ENCODE data around the gene CCR9.
A peak's percentile ranks its signal among the peaks of the same experiment; 100 is the strongest.

CCR9 gene

DNA sequence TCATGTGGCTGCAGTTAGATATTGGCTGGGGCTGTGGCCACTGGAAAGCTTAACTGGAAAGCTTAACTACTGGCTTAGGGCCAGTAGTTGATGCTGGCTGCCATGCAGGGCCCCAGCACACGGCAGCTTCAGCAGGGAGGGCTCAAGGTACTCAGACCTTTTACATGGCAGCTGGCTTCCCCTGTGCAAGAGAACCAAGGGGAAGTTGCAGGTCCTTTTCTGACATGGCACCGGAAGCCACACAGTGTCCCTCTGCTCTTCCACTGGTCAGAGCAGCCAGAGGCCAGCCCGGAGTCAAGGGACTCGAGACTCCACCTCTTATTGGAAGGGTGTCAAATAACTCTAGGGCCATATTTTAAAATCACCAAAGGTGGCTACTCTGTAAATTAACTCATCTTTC, 24.5 kb downstream of the CCR9 start:
- no peak for DNase-seq

DNA sequence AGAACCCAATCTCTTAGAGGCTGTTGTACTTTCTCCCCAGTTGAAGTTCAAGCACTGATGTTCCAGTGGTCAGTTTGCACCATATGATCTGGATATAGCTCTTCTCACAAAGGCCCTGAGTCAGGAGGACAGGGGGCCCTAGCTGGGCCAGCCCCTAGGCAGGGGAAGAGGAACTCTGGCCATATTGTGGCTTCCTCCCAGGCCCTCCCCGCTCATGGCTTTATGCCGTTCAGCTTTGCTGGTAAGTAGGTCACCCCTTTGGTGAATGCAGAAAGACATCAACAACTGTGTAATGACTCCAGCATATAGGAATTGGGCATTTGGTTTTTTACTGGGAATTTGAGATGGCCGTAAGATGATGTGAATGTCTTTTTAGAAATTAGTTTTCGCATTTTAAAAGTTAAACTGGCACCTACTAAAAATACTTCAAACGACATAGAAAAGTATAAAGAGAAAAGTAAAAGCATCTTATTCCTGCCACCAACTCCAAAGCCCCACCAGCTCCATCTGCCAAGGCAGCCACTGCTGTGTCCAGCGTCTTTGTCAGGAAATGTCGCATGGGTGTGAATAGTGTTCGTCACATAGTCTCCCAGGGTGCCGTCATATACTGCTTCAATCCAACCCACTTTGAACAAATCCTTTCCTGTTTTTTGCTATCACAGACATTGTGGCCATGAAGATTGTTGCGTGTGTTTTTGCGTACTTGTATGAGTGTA, 25.3 kb downstream of the CCR9 start:
- no peak for DNase-seq

DNA sequence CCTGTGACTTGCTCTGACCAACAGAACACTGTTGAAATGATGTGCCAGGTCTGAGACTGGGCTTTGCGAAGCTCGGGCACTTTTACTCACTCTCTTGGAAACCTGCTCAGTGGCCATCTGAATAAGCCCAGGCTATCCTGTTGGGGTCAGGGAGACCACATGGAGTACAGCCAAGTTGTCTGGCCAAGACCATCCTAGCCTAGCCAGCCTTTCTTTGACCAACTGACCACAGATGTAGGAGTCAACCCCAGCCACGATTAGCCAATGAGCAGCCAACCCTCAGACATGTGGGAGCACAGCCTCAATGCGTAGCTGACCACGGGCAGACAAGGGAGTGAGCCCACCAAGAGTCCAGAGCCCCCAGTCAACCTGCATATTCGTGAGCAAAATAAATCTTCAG, 26.1 kb downstream of the CCR9 start:
- DNase-seq = no peak

DNA sequence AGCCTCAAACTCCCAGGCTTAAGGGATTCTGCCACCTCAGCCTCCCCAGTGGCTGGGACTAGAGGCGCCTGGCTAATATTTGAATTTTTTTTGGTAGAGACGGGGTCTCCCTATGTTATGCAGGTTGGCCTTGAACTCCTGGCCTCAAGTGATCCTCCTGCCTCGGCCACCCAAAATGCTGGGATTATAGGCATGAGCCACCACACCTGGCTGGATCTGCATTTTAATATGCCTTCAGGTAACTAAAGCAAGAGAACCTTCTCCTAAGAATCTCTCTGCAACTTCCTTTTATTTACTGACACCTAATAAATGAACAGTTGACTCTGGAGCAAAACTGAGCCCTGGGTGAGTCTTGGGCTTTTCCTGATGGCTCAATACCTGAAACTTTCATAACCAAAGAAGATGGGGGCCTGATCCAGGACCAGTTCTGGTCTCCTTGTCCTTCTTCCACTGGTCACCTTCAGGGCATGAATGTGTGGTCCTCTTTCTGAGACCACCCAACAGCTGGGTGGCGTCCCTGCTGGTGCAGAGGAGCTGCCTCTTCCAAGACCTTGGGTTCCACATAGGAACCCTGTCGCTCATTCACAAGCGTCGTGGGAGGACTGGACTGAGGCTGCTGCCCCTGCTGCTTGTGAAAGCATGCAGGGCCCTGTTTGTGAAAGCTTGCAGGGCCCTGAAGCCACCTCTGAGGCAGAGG, 28.2 kb downstream of the CCR9 start:
- no peak for DNase-seq

DNA sequence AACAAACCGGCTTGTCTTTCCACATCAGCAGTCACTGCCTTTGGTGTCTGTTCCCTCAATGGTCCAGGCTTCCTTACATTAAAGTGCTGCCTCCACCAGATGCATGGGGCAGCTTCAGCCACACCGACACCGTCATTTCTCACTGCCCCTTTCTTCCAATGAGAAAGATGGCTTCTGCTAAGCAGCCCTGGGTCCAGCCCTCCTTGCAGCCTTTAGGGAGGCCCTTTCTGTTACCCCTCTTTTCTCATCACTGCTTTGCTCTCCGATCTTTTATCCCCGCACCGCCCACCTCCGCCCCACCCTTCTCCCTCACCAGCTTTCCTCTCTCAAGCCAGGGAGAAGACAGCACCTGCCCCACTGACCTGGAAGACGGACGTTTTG, 28.7 kb downstream of the CCR9 start:
- no peak for DNase-seq

DNA sequence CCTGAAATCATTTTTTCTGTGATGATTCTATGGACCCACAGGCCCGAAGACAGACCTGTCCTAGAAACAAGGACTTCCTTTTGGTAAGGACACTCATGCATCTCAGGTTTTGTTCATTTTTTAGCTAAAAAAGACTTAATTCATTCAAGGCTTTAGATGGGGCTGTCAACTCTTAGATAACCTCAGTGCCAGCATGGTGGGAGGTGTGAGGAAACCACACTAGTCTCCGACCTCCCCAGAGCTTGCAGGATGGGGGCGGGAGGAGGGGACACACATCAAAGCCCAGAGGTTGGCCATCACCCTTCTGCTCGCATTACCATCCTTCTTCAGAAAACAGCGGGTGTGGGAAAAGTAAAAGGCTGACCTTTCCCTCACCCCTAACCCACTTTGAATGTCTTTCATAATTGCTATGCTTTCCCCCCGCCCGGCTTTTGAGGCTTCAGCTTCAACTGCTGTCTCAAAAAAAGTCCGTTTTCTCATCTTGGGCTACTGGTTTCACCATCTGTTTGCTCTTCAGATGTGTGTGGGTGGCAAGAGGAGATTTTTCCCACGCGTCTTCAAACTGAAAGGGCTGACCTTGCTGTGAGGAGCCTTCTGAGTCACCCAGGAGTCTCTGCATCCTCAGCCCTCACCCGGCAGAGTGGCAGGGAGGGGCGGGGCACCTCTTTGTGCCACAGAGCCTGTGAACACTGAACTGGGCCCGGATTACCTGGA, 29.3 kb downstream of the CCR9 start:
- no peak for DNase-seq

DNA sequence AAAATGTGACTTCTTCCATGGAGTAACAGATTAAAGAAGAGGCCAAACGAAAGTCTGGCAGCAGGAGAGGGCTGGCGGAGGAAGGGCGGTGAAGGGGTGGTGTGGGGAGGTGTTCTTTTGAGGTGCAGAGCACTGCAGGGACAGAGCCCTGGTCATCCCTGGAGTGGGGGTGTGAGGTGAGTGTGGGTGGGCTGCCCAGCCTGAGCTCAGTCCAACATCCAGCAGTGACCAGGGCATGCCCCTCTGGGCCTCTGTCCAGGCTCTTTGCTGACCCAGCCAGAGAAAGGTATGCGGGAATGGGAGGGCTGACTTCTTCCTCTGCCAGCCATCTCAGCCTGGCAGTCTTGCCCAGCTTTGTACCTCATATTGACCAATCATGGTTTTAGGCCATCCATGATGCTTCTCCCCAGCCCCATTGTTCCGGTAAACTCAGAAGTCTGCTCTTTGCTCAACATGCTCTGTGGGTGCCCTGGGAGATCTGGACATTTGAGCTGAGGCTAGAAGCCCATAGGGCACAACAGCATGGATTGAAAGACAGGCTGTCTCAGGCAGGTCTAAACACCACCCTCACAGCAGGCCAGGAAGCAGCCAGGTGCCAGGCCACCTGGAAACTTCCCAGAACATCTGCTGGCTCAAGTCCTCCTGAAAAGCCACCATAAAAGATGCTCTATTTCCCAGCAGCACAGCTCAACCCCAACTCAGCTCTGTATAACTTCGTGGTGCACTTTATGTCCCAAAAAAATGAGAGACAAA, 31.0 kb downstream of the CCR9 start:
- no peak for DNase-seq

DNA sequence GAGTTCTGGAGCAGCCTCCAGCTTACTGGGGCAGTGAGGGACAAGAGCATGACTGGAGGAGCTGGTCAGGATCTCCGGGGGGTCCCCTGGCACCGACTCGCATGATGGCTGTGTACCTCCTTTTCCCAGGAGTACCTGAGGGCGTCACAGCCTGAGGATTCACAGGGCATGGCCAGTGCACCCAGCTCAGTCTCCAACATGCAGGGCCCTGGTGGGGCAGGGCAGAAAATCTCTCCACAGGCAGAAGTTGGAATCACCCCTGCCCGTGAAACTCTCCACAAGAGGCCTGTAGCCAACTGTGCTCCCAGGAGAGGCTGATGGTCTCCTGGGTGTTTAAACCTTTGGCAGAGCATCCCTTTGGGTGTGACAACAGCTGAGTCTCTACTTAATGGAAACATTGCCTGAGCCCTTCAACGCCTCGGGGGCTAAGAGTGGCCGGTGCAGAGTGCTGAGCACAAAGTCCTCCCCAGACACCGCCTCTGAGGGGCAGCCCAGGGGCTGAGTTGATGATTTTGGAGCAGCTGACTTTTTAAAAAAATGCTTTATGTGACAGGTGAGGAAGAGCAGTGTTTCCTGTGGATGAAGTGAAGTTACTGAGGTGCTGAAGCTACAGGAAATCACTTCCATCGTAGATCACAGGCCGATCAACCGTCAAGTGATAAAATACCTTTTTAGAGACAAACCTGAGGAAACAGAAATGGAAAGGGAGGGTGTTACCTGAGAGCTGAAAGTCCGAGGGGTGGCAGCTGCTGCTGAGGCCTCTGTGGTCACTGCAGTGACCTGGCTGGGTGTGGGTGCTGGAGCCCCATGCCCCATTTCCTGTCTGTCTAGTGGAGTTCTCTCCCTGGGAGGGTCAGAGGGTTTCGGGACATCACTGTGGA, 35.1 kb downstream of the CCR9 start:
- no peak for DNase-seq

DNA sequence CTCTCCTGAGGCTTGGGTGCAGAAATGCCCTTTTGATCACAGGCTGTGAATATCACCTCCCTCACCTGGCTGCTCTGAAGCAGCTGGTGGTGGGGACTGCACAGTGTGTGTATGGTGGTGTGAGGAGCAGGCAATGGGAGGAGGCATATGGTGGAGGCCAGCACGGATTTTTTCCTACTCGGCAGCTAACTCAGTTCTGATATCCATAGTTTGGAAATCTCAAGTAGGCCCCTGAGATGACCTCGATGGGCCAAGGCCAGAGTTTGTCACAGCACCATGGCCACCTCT, 35.6 kb downstream of the CCR9 start:
- no peak for DNase-seq

DNA sequence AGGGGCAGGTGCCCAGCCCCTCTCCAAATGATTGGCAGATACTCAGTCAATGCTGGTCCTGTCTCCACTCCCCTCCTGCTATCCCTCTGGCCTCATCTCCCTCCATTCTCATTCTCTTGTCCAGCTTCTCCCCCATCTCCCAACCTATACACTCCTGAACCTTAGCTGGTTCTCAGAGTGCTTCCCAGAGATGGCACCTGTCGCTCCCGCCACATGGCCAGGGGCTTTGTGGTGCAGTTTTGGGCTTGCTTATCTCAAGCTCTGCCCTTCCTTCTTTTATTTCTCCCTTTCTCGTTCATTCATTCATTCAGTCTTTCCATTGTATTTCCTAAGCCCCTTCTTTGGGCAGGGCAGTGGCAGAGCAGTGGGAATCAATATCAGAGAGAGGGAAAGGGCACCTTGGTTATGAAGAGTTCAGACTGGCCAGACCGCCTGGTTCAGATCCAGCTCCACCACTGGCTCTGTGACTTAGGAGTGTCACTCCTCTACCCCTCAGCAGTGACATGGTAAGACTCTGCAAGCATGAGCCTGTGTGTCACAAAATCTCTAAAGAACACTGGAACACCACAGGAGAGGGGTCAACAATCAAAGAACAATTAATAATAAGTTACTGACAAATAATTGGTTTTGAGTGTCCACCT, 36.7 kb downstream of the CCR9 start:
- no peak for DNase-seq

DNA sequence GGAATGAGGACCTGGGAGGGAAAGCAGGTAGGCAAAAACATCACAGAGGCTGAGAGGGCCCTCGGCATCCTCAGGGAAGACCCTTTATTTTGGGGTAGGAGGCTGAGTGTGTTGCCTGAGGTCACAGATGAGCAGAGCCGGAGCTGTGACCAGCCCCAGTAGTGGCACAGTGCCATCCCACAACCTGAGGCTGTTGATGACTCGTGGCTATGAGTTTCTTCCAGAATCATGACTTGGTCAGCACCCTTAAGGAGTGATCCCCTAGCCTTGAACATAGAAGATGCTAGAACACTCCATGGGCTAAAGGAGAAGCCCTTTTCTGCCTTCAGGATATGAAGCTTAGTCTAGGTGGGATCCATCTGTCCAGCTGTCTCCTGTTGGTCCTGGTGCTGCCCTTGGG, 37.4 kb downstream of the CCR9 start:
- peak; percentile 15 for DNase-seq

DNA sequence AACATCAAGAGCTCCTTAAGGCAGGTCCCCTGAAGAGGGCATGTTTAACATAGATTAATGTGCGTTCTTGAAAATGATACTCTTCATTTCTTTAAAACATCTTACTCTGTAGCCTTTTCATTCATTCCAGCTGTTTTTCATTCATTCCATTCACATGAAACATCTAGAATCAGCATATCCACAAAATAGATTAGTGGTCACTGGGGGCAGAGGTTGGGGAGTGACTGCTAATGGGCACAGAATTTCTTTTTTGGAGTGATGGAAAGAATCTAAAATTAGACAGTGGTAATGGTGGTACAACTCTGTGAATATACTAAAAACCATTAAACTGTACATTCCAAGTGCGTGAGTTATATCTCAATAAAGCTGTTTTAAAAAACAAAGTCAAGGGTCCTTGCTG, 41.5 kb downstream of the CCR9 start:
- DNase-seq = no peak

DNA sequence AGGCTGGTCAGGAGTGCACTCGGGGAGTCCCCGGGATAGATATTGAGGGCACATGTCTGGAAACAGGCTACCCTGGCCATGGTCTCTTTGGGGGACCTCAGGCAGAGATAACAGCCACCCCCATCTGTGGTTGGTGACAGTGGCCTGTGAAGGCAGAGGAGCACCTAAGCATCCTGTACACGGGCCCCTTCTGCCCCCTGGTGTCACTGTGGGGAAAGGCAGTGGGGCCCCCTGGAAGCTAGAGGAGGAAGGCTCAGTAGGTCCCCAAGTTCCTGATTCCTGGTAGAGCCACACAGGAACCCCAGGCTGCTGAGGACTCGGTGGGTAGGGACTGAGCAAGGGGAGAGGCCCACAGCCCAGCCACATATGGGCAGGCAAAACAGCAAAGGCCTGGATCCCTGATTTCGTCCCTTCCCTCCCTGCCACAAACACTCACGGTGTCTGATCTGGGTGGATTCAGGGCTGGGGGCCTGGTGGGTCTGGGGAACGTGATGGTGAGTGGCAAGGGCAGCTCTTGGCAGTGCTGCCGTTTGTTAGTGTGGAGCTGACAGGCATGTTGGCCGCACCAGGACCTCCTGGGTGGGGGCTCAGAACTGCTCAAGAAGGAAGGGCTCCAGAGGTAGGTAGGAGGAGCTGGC, 42.8 kb downstream of the CCR9 start:
- DNase-seq = no peak

DNA sequence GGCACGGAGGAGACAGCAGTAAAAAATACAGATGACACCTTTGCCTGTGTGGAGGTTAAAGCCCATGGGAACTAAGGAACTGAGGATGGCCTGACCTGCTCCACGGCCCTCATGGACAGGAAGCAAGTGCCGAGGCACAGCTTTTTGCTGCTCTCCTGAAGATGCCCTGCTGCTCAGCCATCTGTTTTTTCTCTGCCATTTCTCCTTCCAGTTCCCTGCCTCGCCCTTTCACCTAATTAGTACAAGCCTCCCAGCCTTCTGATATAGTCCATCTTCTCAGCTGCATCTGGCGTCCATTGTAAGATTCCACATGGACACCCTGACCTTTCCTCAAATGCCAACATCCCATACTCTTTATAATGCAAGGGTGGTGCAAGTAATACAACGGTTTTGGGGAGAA, 45.2 kb downstream of the CCR9 start:
- DNase-seq = no peak

DNA sequence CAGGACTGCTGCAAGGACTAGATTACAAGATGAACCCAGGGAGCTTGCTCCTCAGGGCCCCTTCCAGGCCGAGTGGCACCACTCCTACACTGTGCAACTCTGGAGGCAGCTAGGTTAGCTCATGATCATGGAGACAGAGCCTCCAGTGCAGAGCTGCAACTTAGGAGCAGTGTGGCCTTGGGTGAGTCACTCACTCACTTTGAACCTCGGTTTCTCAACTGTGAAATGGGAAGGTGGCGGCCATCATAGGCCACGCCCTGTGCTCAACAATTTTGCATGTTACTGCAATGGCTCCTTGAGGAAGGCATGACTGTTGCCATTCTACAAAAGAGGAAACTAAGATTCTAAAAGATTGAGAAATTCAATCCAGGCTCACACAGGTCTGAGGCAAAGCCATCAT, 45.8 kb downstream of the CCR9 start:
- no peak for DNase-seq

DNA sequence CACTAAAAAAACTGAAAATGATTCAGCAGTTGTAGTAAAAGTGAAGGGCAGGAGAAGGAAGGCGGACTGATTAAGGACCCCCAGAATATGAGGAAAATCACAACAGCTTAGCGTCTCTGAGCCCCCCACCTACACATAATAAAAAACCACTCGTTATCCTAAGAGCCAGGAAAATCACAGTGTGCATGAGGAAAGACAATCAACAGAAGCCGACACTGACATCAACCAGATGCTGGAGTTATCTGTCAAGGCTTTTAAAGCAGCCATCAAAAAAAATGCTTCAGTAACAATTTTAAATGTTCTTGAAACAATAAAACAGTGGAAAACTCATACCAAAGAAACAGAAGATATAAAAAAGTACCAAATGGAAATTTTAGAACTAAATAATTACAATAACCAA, 47.2 kb downstream of the CCR9 start:
- DNase-seq = no peak

DNA sequence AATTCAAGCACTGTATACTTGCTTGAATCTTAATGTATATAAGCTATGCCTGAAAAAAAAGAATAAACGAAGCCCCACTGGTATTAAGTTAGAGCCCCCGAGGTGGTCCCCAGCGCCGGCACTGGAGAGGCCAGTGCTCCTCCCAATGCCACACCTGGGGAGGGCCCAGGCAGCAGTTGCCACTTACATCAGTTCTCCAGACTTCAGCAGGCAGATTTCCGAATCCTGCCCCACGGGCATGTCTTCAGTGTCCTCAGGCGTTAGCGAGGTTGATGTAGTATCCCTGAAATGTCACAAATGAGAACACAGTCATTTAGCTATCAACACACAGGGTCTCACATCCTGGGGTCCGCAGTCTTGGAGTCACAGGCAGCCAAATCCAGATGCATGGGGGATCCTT, 49.9 kb downstream of the CCR9 start:
- DNase-seq = no peak

DNA sequence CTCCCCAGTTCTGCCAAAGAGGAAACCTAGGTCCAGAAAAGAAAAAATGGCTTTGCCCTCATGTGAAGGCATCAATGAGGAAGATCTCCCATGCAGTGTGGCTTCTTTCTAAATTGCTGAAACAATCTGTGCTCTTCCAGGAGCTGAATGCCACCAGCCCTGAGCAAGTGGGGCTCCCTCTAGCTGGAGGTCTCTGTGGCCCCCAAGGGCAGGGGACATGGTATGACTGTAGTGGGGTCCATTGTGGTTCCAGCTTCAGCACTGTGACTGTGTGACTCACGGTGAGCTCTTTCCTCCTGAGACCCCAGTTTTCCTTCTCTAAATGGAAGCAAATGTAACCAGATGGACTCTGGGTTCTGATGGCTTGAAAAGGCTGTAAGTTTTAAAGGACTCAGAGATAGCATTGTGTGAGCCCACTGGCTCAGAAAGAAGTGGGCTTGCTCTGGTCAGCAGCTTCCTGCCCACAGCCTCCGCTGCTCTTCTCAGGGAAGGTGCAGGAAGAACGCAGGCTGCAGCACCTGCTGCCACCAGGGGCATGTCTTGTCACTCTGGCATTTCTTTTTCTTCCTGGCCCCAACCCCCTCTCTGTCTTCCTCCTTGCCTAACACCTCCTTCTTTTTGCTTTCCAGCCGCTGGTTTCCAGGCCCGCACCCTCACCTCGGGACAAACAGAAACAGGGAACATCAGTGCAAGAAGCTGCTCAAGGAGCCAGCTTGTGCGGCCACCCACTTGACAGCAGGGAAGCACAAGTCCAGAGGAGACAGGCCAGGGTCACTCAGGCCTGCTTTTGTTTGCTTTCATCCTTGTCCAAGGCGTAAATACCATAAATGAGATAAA, 51.1 kb downstream of the CCR9 start:
- no peak for DNase-seq

DNA sequence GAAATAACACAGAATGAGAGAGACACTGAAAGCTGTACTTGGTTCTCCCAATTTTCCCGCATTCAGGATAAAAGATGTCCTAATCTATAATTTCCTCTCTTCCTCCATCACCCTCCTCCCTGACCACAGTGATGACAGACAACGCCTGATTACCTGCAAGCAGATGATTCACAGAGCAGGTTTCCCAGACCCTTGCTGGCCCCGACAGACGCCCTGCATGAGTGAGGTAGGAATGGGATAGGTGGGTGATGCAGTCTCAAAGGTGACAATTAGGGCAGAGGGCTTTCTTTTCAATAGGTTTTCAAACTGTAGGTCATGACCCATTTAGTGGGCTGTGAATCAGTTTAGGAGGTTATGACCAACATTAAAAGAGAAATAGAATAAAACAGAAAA, 51.7 kb downstream of the CCR9 start:
- DNase-seq = no peak

DNA sequence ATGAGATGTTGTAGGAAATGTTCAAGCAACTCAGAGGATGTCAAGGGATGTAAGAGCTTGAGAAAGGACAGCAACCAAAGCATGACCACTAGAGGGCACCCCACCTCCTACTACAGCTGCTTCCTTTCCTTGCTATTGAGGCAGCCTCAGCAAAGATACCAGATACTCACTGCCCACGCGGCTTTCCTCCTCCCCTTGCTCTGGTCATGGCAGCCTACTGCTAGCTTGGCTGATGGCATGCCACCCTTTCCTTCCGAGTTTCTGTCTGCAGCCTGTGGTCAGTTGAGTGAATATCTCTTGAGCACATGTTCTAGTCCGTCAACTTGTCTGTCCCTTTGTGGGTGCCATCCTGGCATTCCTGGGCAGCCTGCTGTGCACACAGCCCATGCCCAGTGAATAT, 52.5 kb downstream of the CCR9 start:
- DNase-seq = peak; percentile 53

DNA sequence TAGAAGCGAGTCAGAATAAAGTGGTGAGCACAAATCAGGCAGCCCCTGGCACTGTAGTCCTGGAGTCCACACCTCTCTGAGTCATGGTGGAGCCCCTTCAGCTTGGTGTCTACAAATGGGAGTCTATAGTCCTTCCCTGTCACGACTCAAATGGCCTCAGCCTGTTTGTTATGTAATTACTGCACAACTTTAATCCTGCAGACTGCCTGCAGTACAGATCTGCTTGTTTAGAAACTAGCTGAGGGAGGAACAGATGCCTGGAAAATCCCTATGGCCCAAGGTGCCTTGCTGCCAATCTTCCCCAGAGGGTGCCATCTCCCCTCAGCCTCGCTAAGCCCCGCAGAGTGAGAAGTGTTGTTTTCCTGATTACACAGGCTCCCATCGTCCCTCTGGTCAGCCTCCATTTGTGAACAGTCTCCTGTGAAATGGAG, 53.0 kb downstream of the CCR9 start:
- DNase-seq = no peak
